Measurements from ENCODE around the gene FAM171A1.

DNA sequence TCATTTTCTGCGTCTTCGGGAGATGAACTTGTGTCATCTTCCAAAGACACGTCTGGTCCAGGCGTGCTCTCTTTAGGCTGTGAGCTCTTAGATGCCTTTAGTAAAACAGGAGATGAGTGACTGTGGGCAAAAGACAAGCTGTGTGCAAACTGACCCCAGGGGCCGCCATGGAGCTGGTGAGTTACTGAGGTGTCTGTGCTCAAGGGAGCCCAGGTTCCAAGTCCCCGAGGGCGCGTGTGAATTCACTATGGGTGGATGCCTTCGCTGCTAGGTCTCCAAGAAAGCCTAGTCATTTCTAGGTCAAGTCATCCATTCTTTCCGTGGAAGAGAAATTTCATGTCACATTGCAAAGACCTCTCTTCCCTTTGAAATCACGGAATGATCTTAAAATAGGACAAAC is 118.7 kb downstream of the FAM171A1 start:
- no peak for TF ChIP-seq EZH2 (IDR thresholded peaks at IDR 0.05; ENCODE audit: low read length, missing control alignments)
- TF ChIP-seq, protein P1, sequence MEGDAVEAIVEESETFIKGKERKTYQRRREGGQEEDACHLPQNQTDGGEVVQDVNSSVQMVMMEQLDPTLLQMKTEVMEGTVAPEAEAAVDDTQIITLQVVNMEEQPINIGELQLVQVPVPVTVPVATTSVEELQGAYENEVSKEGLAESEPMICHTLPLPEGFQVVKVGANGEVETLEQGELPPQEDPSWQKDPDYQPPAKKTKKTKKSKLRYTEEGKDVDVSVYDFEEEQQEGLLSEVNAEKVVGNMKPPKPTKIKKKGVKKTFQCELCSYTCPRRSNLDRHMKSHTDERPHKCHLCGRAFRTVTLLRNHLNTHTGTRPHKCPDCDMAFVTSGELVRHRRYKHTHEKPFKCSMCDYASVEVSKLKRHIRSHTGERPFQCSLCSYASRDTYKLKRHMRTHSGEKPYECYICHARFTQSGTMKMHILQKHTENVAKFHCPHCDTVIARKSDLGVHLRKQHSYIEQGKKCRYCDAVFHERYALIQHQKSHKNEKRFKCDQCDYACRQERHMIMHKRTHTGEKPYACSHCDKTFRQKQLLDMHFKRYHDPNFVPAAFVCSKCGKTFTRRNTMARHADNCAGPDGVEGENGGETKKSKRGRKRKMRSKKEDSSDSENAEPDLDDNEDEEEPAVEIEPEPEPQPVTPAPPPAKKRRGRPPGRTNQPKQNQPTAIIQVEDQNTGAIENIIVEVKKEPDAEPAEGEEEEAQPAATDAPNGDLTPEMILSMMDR (conservative IDR thresholded peaks at IDR 0.05 in 1 of 2, IDR thresholded peaks at IDR 0.05 in 1 of 2; ENCODE audit: low read depth in 1 of 2, low read length in 2 of 2): no peak

Measured in fibroblast of lung (primary cell).